ENCODE results near the gene YARS2.

DNA sequence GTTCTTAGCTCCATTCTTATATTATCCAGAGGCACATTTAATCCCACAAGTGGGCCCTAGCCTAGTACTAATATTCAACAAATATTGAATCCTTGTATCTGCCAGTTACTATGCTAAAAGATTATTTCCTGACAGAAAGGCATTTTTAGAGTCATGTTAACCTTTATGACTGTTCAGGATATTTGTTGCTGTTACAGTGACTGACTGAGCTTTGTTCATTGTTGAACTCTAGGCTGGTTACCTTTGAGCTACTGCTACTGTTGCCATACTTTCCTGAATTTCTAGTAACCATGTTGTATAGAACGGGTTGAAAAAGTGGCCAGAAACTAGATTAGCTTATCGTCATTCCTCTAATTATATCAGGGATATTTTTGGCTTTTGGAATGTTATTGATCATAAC is 46.8 kb downstream of the YARS2 start:
- TF ChIP-seq REST (IDR thresholded peaks at IDR 0.05; ENCODE audit: insufficient read depth in 1 of 2, low read depth in 2 of 2, low read length in 2 of 2) (no peak), TAF1 (IDR thresholded peaks at IDR 0.05; ENCODE audit: borderline replicate concordance, insufficient read depth, low read length) (no peak), POLR2AphosphoS5 (IDR thresholded peaks at IDR 0.05; ENCODE audit: low read depth, low read length) (no peak), FOXP2 (optimal IDR thresholded peaks at IDR 0.05; ENCODE audit: borderline replicate concordance, extremely low read depth, extremely low read length, insufficient read depth) (no peak)
